MM.1S (cell line): Measurements from ENCODE around the gene PTPN13.

Source experiments
- EZH2 ChIP-seq: fragments of 300-600 bp; sonication (generic); optimal IDR thresholded peaks from 2 replicates; pipeline ENCODE3; 2017; ENCODE audit warnings: low read depth, mild to moderate bottlenecking, antibody characterized with exemption, low read length, mixed read lengths
- TF ChIP-seq, protein P1 (sequence below): fragments of 300-600 bp; sonication (generic); IDR thresholded peaks from 2 replicates; pipeline ENCODE4 v1.5.1; 2016; ENCODE audit warnings: antibody characterized with exemption, low read length, mixed read lengths

DNA sequence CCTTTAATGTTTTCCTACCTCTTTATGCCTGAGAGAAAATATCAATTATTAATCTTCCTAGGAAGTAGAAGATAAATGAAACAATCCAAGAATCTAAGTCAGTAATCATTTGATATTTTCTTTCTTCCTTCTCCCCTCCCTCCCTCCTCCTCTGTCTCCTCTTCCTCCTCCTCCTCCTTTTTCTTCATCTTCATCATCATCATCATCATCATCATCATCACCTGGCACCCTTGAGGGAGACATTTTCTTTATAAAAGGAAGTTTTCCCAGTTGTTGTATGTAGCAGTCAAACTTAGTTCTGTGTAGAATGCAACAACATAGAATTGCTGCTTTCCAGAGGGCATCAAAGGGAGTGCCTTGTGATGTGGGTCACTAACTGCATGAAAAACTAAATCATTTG lies 155.0 kb downstream of the PTPN13 start:
- TF ChIP-seq, protein P1, sequence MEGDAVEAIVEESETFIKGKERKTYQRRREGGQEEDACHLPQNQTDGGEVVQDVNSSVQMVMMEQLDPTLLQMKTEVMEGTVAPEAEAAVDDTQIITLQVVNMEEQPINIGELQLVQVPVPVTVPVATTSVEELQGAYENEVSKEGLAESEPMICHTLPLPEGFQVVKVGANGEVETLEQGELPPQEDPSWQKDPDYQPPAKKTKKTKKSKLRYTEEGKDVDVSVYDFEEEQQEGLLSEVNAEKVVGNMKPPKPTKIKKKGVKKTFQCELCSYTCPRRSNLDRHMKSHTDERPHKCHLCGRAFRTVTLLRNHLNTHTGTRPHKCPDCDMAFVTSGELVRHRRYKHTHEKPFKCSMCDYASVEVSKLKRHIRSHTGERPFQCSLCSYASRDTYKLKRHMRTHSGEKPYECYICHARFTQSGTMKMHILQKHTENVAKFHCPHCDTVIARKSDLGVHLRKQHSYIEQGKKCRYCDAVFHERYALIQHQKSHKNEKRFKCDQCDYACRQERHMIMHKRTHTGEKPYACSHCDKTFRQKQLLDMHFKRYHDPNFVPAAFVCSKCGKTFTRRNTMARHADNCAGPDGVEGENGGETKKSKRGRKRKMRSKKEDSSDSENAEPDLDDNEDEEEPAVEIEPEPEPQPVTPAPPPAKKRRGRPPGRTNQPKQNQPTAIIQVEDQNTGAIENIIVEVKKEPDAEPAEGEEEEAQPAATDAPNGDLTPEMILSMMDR = no peak
- no peak for TF ChIP-seq EZH2
